Breast epithelium (tissue), 3 donors: Measurements from ENCODE around the gene ANKRD11.

Source experiments
- POLR2A ChIP-seq: fragments of 450-650 bp; IDR thresholded peaks from one replicate; pipeline ENCODE4 v1.6.1; 2016; ENCODE audit warnings: antibody characterized with exemption, mild to moderate bottlenecking, moderate library complexity
- POLR2AphosphoS5 ChIP-seq, 3 donors: sonication (generic); formaldehyde crosslinking; IDR thresholded peaks; one replicate each; pipeline ENCODE4 v1.6.1; 2017; ENCODE audit warnings: antibody characterized with exemption in 3 of 3
- TF ChIP-seq, protein P1 (sequence below), 3 donors: fragments of 450-650 bp; IDR thresholded peaks; one replicate each; pipeline ENCODE4 v1.5.1; 2016 to 2017; ENCODE audit warnings: antibody characterized with exemption in 3 of 3, mild to moderate bottlenecking in 3 of 3, moderate library complexity in 3 of 3

GRCh38 chr16:89410322-89410721 lies 80.0 kb downstream of the ANKRD11 start:
- TF ChIP-seq POLR2AphosphoS5 (IDR thresholded peaks at IDR 0.05), result no peak
- no peak for TF ChIP-seq POLR2A
- TF ChIP-seq, protein P1, sequence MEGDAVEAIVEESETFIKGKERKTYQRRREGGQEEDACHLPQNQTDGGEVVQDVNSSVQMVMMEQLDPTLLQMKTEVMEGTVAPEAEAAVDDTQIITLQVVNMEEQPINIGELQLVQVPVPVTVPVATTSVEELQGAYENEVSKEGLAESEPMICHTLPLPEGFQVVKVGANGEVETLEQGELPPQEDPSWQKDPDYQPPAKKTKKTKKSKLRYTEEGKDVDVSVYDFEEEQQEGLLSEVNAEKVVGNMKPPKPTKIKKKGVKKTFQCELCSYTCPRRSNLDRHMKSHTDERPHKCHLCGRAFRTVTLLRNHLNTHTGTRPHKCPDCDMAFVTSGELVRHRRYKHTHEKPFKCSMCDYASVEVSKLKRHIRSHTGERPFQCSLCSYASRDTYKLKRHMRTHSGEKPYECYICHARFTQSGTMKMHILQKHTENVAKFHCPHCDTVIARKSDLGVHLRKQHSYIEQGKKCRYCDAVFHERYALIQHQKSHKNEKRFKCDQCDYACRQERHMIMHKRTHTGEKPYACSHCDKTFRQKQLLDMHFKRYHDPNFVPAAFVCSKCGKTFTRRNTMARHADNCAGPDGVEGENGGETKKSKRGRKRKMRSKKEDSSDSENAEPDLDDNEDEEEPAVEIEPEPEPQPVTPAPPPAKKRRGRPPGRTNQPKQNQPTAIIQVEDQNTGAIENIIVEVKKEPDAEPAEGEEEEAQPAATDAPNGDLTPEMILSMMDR (IDR thresholded peaks at IDR 0.05), result no peak
